Activated CD8-positive, alpha-beta memory T cell treated with anti-CD3 and anti-CD28 coated beads for 4 hours (primary cell): Measurements from ENCODE around the gene ERMARD.

Experiments used
- DNase-seq, 2 donors: peaks; one replicate each; pipeline ENCODE4 v3.0.0-alpha.2; 2020; ENCODE audit warnings: low read depth in 2 of 2

The ERMARD gene

GRCh38 chr6:169825558-169826225, 74.3 kb downstream of the ERMARD start:
- DNase-seq = no peak

GRCh38 chr6:169826697-169827096, 75.3 kb downstream of the ERMARD start:
- no peak for DNase-seq

GRCh38 chr6:169827290-169827717, 75.9 kb downstream of the ERMARD start:
- no peak for DNase-seq

GRCh38 chr6:169828176-169828575, 76.8 kb downstream of the ERMARD start:
- DNase-seq = no peak

GRCh38 chr6:169829786-169830185, 78.4 kb downstream of the ERMARD start:
- no peak for DNase-seq

- no peak for DNase-seq
These were observed 79.5 kb downstream of the ERMARD start for GRCh38 chr6:169830876-169831275.
